Activated CD4-positive, alpha-beta T cell treated with anti-CD3 and anti-CD28 coated beads, Interleukin-10, Interleukin-2, amounts not matched to agents 100 ng/mL and 50 ng/mL, durations not matched to agents 16 hours and 8 hours (primary cell): ENCODE data around the gene KRT1.
A peak's percentile ranks its signal among the peaks of the same experiment; 100 is the strongest.

Experiments
- DNase-seq: peaks from one replicate; pipeline ENCODE4 v3.0.0-alpha.2; 2020

The KRT1 gene

DNA sequence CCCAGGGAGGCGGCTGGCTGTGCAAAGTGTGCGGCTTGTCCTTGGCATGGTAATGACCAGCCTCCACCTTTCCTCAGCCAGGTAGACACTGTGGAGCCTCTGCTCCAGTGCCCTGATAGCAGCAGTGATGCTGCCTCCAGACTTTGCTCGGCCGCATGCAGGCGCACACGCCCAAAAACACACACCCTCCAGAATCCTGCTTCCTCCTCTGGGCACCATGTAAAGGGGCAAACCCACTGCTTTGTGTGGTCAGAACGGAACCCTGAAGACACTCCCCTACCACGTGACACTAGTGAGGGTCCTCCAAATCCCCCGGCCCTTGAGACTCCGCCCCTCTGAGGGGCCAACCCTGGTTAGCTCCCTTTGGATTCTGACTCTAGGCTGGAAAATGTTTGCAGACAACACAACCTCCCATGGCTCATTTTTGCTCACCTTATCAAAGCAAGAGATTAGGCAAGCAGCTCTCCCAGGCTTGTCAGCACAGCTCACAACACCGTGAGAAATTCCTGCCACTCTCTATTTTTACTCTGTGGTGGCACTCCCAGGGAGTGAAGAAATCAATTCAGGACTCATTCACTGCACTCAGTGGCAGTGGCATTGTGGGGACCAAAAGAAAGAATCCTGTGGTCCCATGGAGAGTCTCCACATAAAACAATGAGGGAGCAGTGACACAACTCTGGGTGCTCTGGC is 18.6 kb upstream of the KRT1 start:
- no peak for DNase-seq

DNA sequence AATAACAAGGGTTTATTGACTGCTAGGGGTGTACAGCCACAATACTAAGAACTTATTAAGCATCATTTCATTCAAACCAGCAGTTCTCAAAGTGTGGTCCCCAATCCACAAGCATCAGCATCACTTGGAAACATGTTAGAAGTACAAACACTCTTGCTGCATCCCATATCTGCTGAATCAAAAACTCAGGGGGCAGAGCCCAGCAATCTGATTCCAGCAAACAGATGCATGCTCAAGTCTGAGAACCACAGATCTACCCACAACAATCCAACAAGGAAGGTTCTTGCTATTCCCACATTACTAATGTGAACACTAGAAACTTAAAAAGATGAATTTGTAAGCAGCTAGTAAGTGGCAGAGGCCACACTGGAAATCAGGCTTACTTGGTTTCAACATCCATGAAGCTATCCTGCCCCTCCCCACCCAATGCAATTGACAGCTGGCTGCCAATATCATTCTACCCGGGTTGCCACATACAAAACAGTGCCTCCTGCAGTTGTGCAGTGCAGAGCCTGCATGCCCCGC is 16.9 kb upstream of the KRT1 start:
- no peak for DNase-seq

DNA sequence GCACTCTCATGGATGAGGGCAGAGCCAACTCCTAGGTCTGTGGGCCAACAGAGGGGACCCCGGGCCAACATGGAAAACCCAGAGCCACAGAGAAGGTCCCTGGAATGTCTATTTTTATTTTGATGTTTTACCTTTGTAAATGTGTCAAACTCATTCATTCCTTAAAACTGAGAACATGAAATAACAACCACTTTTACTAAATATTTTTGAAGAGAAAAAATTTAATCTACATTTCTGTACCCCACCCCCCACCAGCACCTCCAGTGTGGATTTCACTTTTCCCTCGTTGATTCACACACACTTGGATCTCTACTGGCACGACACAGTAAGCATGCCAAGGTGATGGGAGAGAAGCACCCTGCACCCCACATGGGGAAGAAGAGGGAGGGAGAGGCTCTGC is 16.4 kb upstream of the KRT1 start:
- DNase-seq: no peak

DNA sequence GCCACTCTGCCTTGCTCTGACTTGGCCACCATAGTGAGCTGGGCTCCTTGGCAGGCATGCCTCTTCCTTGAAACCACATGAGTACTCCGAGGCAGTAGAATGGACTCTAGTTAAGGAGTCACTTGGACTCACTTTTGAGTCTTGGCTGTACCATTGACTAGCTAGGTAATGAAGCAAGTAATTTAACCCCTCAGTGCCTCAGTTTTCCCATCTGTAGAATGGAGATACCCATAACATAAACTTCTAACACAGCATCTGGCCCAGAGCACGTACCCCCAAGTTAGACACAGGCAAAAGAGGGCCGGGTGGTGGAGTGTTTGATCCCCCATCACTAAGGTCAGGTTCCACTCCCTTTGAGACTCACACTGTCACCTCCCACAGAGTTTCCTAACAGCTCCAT is 14.8 kb upstream of the KRT1 start:
- no peak for DNase-seq

DNA sequence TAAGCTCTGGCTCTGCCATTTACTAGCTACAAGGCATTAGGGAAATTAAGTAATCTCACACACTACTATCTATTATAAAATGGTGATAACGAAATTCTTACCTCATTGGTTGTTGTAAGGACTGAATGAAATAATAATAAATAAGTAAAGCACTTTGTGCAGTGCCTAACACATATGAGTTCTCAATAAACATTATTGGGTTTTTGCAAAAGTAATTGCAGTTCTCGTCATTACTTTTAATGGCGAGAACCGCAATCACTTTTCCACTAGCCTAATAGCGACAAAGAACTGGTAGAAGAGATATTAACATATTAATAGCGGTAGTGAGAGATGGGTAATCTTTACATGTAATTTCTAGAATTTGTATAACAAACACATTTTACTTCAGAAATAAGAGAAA is 13.9 kb upstream of the KRT1 start:
- no peak for DNase-seq

DNA sequence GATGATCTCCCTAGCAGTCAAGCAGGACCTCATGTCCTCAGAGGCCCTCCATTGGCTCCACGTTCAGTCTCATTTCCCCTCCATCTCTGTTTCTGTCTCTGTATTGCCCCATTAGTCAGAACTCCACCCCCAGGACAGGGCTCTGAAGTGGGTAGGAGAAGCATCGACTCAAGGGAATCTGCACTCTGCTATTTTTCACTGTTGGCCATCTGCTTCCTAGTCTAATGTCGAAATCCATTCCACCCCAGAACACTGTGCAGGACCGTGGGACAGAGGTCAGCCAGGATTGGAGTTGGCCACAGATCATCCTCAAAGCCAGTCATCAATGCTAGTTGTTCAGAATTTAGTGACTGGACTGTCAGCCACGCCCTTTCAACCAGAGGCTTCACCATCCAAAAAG is 13.1 kb upstream of the KRT1 start:
- no peak for DNase-seq

DNA sequence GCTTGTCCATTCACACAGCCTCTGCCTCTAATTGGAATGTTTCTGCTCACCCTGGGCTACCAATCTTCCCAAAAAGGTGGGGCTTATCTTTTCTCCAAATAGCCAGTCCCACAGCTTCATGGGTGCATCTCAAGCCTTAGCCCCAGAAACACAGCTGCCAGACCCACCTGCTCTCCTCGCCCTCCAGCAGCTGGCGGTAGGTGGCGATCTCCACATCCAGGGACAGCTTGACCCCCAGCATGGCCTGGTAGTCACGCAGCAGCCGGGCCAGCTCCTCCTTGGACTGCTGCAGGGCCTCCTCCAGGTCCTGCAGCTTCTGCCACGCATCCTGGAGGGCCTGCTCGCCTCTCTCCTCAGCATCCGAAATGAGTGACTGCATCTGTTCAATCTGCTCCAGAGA is 12.0 kb upstream of the KRT1 start:
- no peak for DNase-seq

DNA sequence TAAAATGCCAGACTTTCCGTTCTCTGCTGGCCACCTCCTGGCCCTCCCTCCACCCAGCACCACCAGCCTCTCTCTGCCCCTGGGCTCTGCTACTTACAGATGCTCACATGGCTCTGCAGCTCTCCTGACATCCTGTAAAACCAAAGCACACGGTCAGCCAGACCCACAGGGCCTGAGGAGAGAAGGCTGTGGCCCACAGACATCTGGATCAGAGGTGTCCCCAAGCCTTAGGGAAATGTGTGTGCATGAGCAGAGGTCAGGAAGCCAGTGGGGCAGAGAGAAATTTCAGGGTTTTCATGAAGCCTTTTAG is 11.6 kb upstream of the KRT1 start:
- DNase-seq: no peak

DNA sequence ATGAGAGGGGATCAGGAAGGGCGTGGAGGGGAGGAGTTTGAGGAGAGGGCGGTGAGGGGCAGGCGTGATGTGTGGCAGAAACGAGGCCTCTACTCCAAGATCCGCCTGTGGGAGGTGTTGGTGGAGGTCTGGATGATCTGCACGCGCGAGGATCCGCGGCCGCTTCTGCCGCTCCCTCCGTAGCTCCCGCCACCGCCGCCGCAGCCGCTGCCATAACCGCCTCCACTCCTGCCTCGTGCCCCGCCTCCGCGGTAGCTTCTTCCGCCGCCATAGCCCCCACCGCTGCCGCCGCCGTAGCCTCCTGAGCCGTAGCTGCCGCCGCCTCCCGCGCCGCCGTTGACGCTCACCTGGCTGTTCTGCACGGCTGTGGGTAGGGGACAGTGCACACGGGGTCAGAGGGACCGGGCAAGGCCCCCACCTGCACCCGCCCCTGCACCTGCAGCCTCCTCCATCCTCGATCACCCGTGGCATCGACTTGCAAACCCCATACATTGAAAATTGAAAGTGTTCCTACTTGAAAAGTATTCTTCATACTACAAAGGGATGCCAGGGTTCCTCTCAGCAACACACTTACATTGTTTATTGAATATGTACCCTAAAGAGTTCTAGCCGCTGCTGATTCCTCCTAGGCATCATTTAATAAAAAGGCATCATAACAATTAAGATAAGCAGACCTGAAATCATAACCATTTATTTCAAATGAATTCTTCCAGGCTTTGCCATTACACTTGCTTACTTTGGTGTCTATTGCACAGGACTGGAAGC is 11.1 kb upstream of the KRT1 start:
- peak; percentile 26 for DNase-seq

DNA sequence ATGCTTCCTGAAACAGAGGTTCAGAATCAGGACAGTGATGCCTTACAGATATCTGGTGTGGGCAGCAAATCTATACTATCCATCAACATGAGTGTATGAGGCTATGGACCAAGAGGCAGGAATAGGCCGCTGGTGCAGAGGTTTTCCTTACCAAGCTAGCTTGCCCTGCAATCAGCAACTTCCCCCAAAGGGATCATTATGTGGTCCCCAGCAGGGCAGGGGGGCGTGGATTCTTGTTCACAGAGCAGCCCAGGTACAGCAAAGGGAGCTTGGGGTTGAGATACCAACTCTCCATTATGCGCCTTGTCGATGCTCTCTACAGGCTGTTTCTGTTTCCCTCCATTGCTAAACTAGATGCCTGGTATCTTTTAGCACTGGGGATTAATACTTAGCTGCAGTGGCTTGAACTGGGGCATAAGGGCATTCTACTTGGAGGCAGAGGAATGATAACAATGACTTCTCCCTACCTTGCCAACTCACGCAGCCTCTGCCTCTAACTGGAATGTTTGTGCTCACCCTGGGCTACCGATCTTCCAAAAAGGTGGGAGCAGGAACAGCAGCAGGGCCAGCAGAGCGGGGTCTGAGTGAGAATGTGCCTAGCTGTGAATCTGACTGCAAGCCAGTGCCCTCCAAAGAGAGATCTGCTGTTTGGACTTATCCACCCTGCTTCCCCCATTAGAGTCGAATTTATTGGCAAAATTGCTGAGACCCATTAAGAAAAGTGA is 10.3 kb upstream of the KRT1 start:
- no peak for DNase-seq

DNA sequence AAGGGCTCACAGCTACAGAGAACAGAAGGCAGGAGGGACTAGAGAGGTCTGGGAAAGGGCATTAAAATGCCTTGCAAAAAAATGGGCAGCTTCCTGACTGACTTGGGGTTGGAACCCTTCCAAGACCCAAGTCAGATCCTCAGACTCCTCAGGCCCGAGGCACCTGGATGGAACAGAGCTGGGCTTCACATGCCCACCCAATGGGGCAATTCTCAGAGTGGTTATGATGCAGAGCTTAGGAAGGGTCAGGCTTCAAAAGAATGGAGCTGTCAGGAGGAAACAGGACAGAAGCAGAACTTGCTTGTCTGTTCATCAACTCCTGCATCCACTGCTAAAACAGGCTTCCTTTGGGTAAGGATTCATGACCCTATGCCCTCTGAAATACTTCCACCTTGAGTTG is 9.7 kb upstream of the KRT1 start:
- DNase-seq: no peak

DNA sequence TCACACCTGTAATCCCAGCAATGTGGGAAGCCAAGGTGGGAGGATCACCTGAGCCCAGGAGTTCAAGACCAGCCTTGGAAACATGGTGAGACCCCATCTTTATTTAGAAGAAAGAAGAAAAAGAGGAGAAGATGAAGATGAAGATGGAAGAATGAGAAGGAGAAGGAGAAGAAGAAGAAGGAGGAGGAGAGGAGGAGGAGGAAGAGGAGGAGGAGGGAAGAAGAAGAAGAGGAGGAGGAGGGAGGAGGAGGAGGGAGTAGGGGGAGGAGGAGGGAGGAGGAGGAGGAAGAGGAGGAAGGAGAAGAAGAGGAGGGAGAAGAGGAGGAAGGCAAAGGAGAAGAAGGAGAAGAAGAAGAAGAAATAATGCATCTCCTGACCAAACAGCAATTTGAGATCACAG is 9.0 kb upstream of the KRT1 start:
- DNase-seq: no peak

DNA sequence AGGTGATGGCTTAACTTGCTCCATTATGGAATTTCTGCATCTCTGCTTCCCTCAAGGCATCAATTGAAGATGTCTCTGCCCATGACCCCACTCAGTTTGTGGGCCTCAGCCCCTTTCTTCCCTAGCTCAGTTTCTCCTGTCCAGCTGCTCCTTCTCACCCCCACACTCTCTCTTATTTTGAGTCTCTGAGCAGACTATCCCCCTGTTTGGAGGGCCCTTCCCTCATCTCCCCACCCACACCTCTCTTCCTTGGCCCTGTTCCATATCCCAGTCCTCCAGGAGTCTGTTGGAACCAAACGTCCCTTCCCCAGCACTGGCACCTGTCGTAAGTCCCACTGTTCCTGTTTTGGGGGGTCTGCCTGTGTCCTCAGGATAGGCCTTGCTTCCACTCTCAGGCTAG is 8.3 kb upstream of the KRT1 start:
- no peak for DNase-seq

DNA sequence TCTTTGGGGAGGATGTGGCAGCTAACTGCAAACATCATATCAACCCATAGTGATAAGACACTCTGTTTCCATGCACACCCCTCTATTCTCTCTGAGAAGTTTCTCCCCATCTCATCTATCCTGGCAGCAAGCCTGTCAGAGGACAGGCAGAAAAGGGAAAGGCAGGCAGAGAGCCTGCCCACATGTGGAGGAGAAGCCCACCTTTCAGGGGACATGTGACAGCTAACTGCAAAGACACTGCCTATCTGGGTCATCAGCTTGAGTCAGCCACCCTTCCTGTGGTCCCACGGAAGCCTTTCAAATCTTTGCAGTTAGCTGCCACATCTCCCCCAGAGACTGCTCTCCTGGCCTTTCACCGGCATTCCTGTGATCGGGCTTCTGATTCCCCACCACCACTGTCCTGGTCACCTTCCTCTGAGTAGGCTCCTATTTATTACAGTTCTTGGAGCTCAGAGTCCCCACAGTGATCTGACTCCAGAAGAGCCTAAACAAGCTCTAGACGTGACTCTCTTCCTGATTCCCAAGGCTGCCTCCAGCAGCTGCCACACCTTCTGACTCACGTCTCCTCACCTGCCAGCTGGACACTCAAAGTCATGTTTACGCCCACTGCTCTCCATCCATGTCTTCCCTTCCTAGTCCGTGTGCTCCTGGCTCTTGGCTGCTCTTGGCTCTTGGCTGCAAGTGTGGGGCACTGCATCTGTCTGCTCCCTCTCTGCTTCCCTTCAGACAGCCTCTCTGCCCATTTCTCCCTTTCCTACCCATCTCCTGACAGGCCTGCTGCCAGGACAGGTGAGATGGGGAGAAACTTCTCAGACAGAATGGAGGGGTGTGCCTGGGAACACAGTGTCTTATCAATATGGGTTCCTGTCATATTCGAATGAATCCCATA is 7.5 kb upstream of the KRT1 start:
- no peak for DNase-seq

DNA sequence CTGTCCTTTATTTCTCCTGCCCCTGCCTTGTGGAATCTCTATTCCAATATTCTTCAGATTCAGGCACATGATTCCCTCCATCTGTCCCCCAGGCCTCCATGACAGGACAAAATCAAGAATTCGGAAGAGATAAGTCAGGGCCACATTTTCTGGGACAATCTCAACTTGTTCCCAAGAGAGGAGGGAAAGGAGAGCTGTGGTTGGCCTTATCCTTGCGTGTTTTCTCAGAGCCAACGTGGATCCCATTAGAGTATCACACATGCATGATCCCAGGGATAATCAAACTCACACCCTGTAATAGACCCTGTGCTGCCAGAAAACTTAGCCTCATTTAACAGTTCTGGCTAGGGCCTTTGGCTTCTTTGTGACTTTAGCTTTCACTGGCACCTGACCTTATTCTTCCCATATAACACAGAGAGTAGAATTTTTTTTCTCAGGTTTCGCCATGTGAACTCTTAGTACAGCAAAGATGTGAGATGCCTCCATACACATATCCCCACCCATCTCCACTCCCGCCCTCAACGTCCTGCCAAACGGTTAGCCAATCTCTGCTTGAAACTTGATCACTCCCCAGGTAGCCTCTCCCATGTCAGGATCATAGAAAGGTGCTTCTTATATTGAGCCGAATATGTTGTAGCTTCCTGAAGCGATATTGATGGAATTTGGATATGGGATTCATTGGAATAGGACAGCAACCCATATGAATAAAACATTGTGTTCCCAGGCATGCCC is 6.7 kb upstream of the KRT1 start:
- DNase-seq: no peak

DNA sequence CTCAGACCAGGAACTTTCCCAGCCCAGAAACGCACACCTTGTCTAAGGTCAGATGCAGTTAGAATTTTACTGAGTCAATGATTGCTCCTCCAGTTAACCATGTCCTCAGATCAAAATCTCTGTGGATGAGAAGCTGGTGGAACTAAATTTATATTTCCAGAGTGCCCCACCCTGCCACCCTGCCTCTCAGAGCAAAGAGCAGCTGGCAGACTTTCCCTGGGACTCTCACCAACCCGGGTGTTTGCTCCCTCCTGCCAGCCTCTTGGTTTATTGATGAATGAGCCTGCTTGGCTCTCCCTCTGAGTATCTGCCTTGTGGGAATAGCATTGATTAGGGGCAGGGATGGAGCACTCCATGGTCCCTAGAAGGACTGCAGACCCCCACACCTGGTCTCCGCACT is 5.9 kb upstream of the KRT1 start:
- no peak for DNase-seq

DNA sequence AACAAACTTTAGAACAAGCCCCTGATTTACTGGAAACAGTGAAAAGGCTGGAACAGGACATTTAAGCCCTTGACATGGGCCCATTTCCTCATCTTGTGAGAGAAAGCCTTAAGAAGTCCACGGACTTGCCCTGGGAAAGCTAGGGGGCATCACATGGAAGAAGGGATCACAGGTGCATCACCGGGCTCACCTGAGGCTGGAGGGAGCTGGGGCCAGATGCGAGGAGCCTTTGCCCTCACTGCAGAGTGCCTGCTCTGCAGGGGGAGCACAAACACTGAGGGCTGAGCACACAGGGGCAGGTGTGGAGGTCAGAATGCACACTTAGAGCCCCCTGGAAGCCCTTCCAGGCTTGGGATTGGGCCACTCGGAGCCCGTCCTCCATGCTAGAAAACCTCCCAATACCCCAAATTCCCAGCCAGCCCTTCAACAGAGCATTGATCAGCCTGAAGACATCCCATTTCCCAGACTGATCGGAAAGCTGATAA is 5.2 kb upstream of the KRT1 start:
- DNase-seq: no peak

DNA sequence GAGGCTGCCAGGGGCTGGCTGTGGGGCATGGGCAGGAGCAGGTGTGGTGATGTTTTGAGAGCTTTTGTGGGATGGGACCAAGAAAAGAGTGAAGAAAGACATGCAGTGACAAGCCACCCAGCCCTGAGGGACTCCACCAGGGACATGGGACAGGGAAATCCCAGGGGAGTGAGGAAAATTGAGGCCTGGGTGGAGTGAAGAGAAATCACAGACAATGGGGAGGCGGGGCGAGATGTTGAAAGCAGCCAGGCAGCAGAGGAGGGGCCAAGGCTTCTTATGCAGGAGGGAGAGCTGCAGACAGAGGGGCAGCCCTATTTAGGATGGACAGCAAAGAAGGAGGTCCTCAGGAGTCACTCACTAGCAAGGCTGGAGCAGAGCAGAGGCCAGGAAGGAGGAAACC is 4.2 kb upstream of the KRT1 start:
- DNase-seq: no peak

DNA sequence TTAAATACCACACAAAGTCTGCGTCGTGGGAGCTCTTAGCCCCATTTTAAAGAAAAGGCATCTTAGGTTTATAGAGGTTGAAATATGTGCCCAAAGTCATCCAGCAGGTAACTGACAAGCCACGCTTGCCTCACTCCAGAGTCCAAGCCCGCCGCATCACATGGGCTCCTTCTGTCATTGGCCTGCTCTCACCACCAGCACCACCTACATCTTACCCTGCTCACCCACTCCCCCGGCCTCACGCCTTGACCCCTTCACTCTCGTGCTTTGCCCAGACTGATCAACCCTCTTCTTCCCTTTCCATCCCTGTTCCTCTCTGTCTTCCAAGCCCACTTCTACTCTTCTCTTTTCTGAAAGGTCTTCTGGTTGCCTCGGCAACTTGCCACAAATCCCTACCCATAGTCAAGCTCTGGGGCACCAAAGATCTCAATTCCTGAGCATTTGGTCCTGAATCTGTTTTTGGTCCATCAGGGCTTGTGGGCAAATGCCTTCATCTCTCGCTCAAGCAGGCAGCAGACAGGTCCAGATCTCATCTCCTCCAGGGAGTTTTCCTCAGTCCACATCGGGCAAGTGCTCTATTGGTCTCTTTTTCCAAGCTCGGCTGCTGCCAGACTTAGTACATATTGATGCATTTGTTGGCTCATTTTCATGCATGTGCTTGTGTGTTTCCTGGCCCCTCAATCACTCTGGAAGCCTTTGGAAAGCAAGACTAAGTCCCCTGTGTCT is 3.5 kb upstream of the KRT1 start:
- no peak for DNase-seq

DNA sequence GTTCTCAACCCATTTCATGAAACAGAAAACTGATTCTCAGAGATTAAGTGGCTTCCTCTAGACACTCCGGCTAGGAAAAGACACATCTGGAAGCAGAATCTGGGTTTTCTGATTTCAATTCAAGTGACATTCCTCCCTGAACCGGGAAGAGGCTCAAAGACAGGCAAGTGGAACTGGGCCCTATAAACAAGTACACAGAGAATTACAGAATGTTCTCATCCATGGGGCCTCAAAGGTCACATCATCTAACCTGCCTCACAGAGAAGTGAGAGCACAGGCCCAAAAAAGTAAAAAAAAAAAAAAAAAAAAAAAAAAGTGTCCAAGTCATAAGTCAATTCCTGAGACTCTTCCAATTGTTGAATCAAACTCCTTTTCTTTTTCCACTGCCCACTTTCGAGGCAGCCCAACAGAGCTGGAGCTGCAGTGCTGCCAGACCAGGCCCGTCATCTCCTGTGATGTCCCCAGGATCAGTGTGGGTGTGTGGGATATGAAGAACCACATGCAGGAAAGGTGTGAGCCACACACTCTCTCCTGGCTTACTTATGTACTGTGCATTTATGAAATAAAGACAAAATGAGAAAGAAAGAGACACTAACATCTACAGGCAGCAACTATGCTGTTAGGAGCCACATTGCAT is 2.8 kb upstream of the KRT1 start:
- no peak for DNase-seq

DNA sequence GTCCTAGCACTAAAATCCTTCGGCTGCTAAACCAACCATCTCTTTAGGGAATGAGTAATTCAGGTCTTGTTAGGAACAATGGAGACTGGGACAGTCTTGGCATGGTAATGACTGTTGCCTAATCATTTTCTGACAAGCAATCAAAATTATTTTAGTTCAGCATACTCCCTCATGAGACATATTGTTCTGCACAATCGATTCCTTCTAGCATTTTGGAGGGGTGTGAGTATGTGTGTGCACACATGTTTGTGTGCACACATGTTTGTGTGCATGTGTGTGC is 2.1 kb upstream of the KRT1 start:
- DNase-seq: no peak
